Tibial nerve (tissue), 4 donors: ENCODE measurements around the gene NFIB.

Experiments used
- CTCF ChIP-seq, 5 experiments: fragments of 200-600 bp in 3 of 5; fragments of 450-650 bp in 2 of 5; sonication (generic) in 3 of 5; IDR thresholded peaks; one replicate each; pipeline ENCODE4 v1.5.1; 2016 to 2019; ENCODE audit warnings: antibody characterized with exemption in 5 of 5, mild to moderate bottlenecking in 3 of 5, moderate library complexity in 2 of 5
- EP300 ChIP-seq, 2 donors: sonication (generic); formaldehyde crosslinking; IDR thresholded peaks; one replicate each; pipeline ENCODE4 v1.6.1; 2017; ENCODE audit warnings: antibody characterized with exemption in 2 of 2, mild to moderate bottlenecking in 1 of 2
- POLR2A ChIP-seq, 2 donors: fragments of 450-650 bp; IDR thresholded peaks; one replicate each; pipeline ENCODE4 v1.6.1; 2017; ENCODE audit warnings: antibody characterized with exemption in 2 of 2, mild to moderate bottlenecking in 2 of 2, moderate library complexity in 2 of 2

- no peak for TF ChIP-seq POLR2A (IDR thresholded peaks at IDR 0.05)
- no peak for TF ChIP-seq CTCF (IDR thresholded peaks at IDR 0.05)
- no peak for TF ChIP-seq EP300 (IDR thresholded peaks at IDR 0.05)
Measured at GRCh38 chr9:14205463-14205862, 108.5 kb downstream of the NFIB start.
